SK-N-SH (cell line): ENCODE measurements around the gene ASTE1.

Experiments used
- POLR2AphosphoS5 ChIP-seq: IDR thresholded peaks from 2 replicates; pipeline ENCODE4 v1.6.1; 2012; ENCODE audit warnings: low read depth, low read length
- TF ChIP-seq, protein P1 (sequence below): fragments of 200-600 bp; sonication (generic); IDR thresholded peaks from 2 replicates; pipeline ENCODE4 v1.6.1; 2017; ENCODE audit warnings: antibody characterized with exemption, mild to moderate bottlenecking, moderate library complexity

DNA sequence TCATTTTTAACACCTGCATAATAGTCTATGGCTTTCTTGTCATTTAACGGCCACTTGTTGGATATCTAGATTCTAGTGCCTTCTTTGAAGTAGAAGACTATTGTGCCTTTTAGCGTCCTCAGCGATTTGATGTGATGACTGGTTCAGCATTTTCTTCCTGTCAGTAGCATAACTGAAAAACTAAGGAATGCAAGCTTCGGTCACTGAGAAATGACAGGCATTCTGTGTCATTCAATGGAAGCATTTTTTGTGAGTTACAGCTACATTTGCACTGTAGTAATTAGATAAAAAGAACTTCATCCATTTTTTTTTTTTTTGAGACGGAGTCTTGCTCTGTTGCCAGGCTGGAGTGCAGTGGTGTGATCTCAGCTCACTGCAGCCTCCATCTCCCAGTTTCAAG, 10.4 kb upstream of the ASTE1 start:
- TF ChIP-seq POLR2AphosphoS5: no peak
- TF ChIP-seq, protein P1, sequence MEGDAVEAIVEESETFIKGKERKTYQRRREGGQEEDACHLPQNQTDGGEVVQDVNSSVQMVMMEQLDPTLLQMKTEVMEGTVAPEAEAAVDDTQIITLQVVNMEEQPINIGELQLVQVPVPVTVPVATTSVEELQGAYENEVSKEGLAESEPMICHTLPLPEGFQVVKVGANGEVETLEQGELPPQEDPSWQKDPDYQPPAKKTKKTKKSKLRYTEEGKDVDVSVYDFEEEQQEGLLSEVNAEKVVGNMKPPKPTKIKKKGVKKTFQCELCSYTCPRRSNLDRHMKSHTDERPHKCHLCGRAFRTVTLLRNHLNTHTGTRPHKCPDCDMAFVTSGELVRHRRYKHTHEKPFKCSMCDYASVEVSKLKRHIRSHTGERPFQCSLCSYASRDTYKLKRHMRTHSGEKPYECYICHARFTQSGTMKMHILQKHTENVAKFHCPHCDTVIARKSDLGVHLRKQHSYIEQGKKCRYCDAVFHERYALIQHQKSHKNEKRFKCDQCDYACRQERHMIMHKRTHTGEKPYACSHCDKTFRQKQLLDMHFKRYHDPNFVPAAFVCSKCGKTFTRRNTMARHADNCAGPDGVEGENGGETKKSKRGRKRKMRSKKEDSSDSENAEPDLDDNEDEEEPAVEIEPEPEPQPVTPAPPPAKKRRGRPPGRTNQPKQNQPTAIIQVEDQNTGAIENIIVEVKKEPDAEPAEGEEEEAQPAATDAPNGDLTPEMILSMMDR: no peak
